ENCODE measurements around the gene AFP. TPM values are rescaled to one million over a fixed set of nuclear protein-coding genes. Genes with fewer than 3 reads are reported as not detected.
A peak's percentile ranks its signal among the peaks of the same experiment; 100 is the strongest.

AFP gene
- total RNA-seq, 1 donor from 2014 or later, result not detected

DNA sequence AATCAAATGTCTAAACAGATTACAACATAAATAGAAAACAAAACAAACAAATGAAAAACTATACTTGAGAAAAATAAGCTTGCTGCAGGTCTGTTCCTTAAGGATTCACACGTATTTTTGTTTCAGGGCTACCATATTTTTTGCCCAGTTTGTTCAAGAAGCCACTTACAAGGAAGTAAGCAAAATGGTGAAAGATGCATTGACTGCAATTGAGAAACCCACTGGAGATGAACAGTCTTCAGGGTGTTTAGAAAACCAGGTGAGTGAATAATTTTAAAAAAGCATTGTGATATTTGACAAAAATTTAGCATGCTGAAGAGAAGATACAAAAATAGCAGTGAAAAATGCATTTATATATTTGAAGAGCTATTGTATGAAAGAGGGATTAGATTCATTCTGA is 2.0 kb downstream of the AFP start:
- no peak for DNase-seq (ENCODE audit: low read depth in 2 of 2)

DNA sequence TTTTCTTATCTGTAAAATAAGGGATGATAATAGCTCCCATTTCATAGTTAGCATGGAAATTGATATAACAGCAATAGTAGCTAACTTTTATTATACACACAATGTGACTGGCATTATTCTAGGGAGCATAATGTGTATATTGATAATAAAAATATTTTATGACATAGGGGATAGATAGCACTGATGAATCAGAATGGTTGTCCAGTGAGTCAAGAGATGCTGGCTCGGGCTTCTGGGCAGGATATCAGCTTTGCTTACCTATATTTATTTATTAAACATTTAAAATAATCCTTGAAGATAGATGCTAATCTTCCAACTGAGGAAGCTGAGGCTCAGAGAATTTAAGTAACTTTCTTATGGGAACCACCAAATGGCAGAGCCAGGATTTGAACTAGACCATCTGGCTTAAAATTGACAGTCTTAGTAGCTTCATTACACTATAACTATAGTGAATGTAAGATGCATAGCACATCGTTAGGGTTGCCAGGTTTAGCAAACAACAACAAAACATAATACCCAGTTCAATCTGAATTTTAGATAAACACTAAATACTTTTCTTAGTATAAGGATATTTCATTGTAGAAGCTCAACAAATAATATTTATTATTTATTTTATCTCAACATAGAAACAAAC is 2.7 kb downstream of the AFP start:
- DNase-seq (ENCODE audit: low read depth in 2 of 2), result no peak

DNA sequence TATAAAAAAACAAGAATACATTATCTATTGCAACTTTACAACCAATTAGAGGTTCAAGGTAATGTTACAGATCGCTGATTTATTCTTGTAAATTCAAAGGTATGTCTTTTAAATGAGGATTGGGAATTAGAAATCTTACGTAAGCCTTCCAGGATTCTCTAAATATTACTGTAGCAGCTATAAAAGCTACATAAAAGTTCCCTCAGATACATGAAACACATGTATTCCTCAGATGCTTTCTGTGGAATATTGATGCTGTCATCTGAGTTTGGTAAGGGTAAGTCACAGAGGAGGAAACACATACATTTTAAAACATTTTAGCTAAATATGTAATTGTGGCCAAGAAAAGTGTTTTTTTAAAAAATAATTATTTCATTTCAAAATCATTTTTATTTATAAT is 3.4 kb downstream of the AFP start:
- DNase-seq (ENCODE audit: low read depth in 2 of 2), result no peak

DNA sequence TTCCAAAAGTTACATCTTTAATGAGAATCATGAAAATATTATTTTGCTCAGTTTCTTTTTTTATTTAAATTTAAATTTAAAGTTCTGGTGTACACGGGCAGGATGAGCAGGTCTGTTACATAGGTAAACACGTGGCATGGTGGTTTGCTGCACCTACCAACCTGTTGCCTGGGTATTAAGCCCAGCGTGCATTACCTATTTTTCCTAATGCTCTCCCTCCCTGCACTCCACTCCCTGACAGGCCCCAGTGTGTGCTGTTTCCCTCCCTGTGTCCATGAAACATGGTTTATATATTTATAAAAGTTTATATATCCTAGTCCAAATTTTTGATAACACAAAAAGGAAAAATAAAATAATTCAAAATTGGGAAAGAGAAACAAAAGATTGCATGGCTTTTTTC is 4.0 kb downstream of the AFP start:
- no peak for DNase-seq (ENCODE audit: low read depth in 2 of 2)

DNA sequence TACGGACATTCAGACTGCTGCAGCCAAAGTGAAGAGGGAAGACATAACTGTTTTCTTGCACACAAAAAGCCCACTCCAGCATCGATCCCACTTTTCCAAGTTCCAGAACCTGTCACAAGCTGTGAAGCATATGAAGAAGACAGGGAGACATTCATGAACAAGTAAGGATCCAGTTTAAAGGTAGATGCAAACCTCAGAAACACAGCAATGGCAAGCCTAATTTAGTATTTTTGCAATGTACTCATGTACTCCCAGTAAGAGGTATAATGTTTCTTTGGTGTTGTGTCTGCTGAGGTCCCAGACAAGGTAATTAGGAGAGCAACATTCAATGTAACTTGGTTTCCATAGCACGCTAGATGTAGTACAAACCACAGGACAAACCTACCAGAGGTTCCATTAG is 4.6 kb downstream of the AFP start:
- no peak for DNase-seq (ENCODE audit: low read depth in 2 of 2)

DNA sequence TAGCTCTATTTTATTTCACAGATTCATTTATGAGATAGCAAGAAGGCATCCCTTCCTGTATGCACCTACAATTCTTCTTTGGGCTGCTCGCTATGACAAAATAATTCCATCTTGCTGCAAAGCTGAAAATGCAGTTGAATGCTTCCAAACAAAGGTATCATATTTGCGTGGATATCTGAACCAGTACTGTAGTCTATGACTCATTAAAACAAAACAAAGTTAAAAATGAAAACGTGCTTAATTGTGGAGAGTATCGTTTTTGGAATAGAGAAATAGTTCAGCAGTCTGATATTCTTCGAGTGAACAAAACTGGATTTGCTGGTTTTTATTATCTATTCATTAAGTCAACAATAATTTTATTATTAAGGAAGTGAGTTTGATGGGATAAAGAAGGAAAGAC is 6.3 kb downstream of the AFP start:
- no peak for DNase-seq (ENCODE audit: low read depth in 2 of 2)

DNA sequence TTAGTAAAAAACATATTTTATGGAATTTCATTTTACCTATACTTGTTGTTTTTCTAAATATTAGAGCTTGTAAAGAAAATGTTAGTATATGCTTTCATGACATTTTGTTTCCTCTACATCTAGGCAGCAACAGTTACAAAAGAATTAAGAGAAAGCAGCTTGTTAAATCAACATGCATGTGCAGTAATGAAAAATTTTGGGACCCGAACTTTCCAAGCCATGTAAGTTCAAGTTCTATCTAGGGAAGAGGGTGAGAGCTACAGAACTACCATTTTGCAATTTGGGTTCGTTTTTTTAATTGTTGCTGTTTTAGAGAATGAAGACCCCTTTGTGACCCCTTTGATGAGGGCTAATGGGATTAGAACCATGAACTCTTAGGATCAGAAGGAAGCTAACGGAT is 7.2 kb downstream of the AFP start:
- DNase-seq (ENCODE audit: low read depth in 2 of 2), result no peak

DNA sequence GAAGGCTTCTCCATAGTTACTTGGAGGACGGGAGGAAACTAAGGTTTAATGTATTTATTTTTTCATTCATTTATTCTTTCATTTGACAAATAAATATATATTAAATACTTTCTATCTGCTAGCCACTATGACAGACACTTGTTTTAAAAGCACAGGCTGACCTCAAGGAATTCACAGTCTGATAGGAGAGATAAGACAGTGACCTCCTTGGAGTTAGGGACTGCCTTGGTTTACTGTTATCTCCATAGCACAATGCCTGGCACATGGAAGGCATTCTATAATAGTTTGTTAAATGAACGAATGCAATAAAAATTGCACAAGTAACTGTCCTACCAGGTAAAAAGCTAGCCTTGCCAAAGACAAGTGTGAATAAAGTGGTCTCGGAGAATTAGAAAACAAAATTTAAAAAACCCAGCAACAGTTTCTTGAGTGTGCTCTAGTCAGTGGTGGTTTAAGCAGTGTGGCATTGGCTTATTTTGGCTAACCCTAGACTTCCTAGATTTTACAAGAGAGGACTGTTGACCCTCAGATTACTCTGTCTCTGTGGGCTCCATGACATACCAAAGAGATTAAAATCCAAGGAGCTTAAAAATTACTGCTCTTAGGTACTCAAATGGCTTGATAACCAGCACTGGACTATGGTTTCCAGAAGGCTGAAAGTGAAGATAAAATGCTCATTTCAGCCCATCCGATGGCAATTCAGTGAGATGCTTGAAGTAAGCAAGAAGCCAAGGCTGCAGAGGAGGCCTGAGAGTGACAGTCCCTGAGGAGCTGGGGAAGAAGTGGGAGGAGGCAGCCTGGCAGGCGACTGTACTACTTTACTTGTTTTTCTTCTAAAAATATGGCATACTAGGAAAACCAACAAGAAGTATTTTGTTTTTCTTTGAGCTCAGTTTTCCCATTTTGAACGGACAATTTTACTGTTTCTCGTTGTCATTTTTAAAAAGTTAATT is 9.6 kb downstream of the AFP start:
- DNase-seq (ENCODE audit: low read depth in 2 of 2), result no peak

DNA sequence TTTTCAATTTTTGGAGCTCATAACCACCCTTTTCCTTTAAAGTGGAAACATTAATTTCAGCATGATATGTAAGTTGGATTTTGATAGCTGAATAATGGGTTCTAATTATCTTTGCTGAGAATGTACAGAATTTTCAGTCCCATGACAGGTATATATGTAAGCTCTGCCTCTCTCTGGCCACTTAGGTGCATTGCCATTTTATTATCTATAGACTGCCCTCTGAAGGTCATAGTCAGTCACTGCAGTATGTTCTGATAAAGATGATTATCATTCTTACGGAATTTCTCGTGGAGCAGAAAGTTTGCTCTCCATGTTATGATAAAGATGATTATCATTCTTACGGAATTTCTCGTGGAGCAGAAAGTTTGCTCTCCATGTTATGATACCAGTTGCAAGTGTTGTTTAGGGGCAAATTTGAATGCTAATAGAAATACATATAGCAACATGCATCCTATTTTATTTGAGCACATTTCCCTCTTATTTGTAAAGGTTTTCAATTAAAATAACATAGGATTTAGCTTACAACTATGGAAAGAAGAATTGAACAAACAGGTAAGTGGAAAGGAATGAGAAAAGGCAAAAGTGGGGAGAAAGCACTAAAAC is 10.4 kb downstream of the AFP start:
- DNase-seq (ENCODE audit: low read depth in 2 of 2), result peak; percentile 44 to 66

DNA sequence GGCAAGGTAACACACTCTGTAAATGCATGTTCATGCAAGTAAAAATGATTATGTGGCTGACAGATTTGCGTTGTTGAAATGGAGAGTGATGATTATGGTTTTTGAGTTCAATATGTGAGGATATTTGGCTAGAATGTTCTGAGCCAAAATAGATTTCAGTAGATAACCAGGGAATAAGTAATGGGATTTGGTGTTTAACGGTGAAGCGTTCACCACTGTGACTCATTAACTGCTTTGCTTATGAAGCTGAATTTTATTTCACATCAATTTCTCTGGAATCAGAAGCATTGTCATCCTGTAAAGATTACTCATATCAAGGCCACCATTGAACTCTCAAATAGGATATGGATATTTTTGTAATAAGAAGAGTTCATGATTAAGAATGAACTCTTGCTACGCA is 11.7 kb downstream of the AFP start:
- no peak for DNase-seq (ENCODE audit: low read depth in 2 of 2)

DNA sequence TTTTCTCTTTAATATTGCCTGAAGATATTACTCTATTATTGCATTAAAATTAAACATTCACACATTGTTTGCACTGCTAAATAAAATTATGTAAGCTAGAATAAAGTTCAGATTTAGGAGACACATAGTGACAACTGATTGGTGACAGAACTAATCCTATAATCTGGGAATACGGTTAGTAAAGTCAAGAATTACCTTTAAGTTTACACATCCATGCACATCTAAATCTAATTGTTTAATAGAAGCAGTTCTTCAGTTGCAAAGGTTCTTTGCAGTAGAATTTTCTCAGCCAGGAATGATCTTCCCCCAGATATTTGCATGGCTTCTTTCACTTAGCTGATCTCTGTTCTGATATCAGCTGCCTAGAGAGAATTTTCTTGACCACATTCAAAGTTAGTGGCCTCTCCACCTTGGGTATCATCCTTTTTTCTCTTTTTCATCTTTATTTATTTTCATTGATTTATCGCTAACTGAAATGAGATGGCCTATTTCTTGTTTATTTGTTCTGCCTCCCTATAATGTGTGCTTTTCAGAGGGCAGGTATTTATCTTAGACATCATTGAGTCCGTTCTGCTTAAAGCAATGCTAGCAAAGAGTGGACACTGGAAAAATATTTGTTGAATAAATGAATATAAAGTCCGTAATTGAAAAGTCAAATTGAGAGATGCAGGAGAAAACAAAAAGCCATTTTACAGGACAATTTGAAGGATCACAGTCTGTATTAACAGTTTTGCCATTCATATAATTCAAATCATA is 12.6 kb downstream of the AFP start:
- no peak for DNase-seq (ENCODE audit: low read depth in 2 of 2)

DNA sequence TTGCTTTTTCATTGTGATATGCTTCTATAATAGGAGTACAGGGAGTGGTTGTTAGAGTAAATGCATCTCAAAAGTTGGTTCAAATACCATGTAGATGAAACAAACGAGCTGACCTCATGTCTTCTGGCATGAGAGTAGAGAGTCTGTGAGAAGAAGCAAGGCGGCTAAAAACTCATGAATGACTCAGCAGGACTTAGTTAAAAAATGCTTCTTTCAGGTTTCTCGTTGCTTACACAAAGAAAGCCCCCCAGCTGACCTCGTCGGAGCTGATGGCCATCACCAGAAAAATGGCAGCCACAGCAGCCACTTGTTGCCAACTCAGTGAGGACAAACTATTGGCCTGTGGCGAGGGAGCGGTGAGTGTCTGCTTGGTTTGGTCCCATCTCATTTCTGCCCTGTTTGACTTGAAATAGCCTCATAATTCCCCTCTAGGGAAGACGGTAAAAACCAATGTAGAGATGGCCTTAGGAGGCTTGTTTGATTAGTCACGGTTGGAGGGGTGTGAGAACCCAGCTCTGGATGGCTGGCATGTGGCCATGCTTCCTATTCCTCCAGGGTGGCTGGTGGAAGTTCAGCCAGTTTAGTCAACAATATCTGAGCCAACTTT is 14.5 kb downstream of the AFP start:
- DNase-seq (ENCODE audit: low read depth in 2 of 2), result no peak

DNA sequence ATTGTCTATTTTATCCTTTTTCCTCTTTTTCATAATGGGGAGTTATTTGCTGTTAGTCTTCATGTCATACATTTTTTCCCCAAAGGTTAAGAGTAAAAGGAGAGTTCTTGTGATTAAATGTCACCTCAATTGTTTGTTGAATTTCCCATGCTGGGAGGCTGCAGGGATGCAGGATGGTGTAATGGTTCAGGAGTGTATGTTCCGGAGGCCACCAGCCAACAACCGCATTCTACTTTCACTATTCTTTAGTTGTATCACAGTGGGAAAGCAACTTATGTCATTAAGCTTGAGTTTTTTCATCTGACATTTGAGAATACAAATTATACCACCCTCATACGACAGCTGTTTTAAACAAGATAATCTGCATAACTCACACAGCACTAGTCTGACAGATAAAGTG is 15.4 kb downstream of the AFP start:
- no peak for DNase-seq (ENCODE audit: low read depth in 2 of 2)

DNA sequence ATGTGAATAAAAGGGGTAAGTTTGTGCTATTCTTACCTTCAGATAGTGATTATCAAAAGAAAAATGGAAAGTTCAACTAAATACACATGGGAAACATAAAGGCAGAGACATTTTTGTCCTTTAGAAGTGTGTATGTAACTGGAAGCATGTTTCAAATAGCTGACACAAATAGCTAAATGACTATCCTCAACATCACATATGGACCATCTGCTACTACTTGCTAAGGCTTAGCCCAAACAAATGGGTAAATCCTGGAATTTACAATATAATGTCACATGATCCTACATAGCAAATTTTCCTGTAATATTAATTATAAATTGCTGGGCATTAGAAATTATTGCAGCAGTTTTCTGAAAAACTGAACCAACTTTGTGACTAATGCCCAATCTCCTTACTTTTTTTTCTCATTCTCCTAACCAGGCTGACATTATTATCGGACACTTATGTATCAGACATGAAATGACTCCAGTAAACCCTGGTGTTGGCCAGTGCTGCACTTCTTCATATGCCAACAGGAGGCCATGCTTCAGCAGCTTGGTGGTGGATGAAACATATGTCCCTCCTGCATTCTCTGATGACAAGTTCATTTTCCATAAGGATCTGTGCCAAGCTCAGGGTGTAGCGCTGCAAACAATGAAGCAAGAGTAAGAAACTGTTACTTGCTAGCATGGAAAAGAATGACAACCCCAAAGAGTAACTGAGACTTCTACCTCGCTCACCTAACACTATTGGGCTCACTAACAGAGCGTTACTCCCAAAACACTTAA is 16.1 kb downstream of the AFP start:
- DNase-seq (ENCODE audit: low read depth in 2 of 2), result no peak

DNA sequence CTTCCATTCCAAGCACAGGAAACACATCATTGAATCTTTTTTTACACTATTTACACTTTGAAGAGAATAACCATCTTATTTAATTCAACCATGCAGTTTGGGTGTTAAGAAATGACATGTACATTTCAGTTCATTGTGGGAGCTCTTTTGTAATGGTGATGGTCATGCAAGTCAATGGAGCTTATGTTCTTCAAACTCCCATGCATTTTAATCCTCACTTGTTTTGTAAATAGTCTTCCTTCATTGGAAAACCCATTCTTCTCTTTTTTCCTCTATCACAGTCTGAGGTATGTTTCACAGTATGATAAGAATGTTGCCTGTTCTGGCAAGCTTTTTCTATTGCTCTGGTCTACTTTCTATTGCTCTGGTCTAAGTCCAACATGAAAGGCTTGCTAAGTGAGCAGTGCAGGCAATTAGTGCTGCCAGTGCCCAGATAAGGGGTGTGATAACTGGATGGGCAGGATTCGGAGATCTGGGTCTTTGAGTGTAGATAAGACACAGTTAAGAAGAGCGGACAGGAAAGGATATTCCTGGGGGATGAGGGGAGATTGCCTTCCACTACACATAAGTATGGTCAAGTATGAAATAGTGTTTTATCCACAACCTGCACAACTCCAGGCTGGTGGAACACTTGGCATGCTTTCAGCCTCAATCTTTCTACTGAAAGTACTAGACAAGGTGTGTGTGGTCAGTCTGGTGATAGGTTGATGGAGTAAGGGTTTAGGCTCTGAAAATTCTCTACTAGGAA is 17.1 kb downstream of the AFP start:
- no peak for DNase-seq (ENCODE audit: low read depth in 2 of 2)

DNA sequence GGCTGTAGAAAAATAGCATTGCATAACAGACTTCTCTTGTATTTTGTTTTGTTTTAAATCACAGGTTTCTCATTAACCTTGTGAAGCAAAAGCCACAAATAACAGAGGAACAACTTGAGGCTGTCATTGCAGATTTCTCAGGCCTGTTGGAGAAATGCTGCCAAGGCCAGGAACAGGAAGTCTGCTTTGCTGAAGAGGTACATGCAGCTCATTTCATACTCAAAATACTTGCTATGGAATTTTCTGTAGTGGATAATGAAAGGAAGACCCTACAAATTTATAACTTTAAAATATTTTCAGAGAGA is 17.6 kb downstream of the AFP start:
- DNase-seq (ENCODE audit: low read depth in 2 of 2), result no peak

DNA sequence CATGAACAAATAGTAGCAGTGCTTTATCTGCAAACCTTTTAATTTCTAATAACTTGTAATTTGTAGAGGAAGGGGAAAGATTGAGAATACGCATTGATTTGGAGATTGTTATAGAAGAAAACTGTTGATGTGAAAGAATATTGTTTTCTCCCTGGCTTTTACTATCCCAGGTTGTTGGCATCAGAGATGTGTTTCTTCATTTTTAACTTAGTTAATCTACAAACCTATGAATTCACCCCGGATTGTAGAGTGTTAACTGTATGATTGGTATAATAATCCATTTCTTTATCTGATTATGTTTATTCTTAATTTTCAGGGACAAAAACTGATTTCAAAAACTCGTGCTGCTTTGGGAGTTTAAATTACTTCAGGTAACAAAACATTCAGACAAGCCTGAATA is 18.9 kb downstream of the AFP start:
- DNase-seq (ENCODE audit: low read depth in 2 of 2), result no peak

DNA sequence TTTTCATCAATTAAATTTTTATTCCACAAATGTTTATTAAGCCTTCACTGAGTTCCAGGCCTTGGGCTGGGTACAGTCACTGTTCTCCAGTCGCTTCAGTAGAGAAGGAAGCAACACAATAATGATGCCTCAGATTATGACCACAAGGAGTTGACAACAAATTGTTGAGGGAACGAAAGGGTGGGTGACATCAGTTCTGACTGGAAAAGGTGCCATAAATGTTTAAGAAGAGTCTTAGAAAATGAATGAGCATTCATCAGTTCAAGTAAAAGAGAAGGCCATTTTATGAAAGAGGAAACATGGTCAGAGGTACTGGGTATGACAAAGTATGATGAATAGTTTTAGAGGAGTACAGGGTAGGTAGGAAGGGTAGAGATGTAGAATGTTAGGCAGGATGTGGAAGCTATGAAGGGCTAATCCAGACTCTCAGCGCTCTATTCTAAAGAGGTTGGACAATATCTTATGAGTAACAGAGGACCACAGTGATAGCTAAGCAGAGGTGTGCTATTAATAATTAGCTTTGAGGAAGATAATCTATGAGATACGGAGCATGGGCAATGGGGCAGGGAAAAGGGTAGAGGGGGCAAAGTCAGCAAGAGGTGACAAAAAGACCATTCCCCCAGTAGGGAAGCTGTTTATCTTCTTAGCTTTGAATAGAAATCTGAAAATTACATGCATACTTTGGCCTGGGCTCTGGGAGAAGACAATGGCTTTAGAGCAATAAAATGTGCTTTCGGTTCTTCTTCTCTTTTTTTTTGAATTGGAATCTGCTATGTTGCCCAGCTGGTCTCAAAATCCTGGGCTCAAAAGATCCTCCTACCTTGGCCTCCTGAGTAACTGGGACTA is 20.4 kb downstream of the AFP start:
- no peak for DNase-seq (ENCODE audit: low read depth in 2 of 2)
